Hepatocyte (in vitro differentiated cells): Measurements from ENCODE around the gene MRPL32. TPM values are rescaled to one million over a fixed set of nuclear protein-coding genes. Genes with fewer than 3 reads are reported as not detected.

Experiments used
- DNase-seq: peaks from one replicate; pipeline ENCODE4 v3.0.0-alpha.2; 2016; ENCODE audit warnings: low spot score
- H2AFZ ChIP-seq: fragments of 200-600 bp; sonication (generic); 2 replicates; pipeline ENCODE4 v1.6.0; 2016; ENCODE audit warnings: antibody characterized with exemption, mild to moderate bottlenecking
- H3K27ac ChIP-seq: fragments of 200-600 bp; sonication (generic); 2 replicates; pipeline ENCODE4 v1.5.1; 2016; ENCODE audit warnings: mild to moderate bottlenecking
- H3K27me3 ChIP-seq: fragments of 200-600 bp; sonication (generic); 2 replicates; pipeline ENCODE4 v1.6.1; 2016
- H3K36me3 ChIP-seq: fragments of 200-600 bp; sonication (generic); replicated peaks from 2 replicates; pipeline ENCODE4 v1.5.1; 2016; ENCODE audit warnings: low read depth; ENCODE audit not compliant: insufficient read depth
- H3K4me1 ChIP-seq: fragments of 200-600 bp; sonication (generic); 2 replicates; pipeline ENCODE4 v1.5.1; 2016; ENCODE audit warnings: mild to moderate bottlenecking, moderate library complexity; ENCODE audit not compliant: insufficient read depth
- H3K4me2 ChIP-seq: fragments of 200-600 bp; sonication (generic); 2 replicates; pipeline ENCODE4 v1.6.0; 2016
- H3K4me3 ChIP-seq: fragments of 200-600 bp; sonication (generic); 2 replicates; pipeline ENCODE4 v1.5.1; 2016; ENCODE audit warnings: mild to moderate bottlenecking
- H3K79me2 ChIP-seq: fragments of 200-600 bp; sonication (generic); 2 replicates; pipeline ENCODE4 v1.6.0; 2017; ENCODE audit warnings: mild to moderate bottlenecking
- H3K9me2 ChIP-seq: fragments of 200-600 bp; sonication (generic); replicated peaks from 2 replicates; pipeline ENCODE4 v1.6.0; 2017; ENCODE audit warnings: mild to moderate bottlenecking; ENCODE audit not compliant: insufficient read depth
- H3K9me3 ChIP-seq: fragments of 200-600 bp; sonication (generic); 2 replicates; pipeline ENCODE4 v1.5.1; 2016; ENCODE audit warnings: low read depth, mild to moderate bottlenecking
- H4K20me1 ChIP-seq: fragments of 200-600 bp; sonication (generic); 2 replicates; pipeline ENCODE4 v1.6.0; 2016; ENCODE audit warnings: mild to moderate bottlenecking; ENCODE audit not compliant: insufficient read depth, poor library complexity, severe bottlenecking
- EZH2 ChIP-seq: fragments of 200-600 bp; sonication (generic); IDR thresholded peaks from 2 replicates; pipeline ENCODE4 v1.6.1; 2016; ENCODE audit warnings: antibody characterized with exemption, mild to moderate bottlenecking, borderline replicate concordance
- EZH2phosphoT487 ChIP-seq: fragments of 200-600 bp; sonication (generic); IDR thresholded peaks from one replicate; pipeline ENCODE4 v1.6.1; 2018; ENCODE audit warnings: antibody characterized with exemption, mild to moderate bottlenecking, low read depth, moderate library complexity; ENCODE audit not compliant: unreplicated experiment, severe bottlenecking
- WGBS: methylation state at CpG from one replicate; pipeline ENCODE4 v1.1.6; 2016; ENCODE audit warnings: low lambda C conversion rate; ENCODE audit errors: missing lambda C conversion rate; 5-methylcytosine and 5-hydroxymethylcytosine counted together
- polyA plus RNA-seq: library from polyadenylated mRNA; unstranded; fragments of >200 nt; fragmentation: Nextera tagmentation; extraction: Ambion mirVana; gene quantifications from 2 replicates; pipeline ENCODE4 v1.2.1, GENCODE V29; 2016
- total RNA-seq: library from RNA; depleted of rRNA; stranded (reverse); fragments of >200 nt; gene quantifications from 2 replicates; pipeline ENCODE4 v1.2.3, GENCODE V29; 2014
- TF ChIP-seq, protein P1 (sequence below): fragments of 200-600 bp; sonication (generic); IDR thresholded peaks from 2 replicates; pipeline ENCODE4 v1.5.1; 2016; ENCODE audit warnings: antibody characterized with exemption, mild to moderate bottlenecking; ENCODE audit not compliant: poor library complexity

The MRPL32 gene
- total and polyA plus RNA-seq, 2 experiments from 2014 or later = 59.9 to 67.4 TPM

DNA sequence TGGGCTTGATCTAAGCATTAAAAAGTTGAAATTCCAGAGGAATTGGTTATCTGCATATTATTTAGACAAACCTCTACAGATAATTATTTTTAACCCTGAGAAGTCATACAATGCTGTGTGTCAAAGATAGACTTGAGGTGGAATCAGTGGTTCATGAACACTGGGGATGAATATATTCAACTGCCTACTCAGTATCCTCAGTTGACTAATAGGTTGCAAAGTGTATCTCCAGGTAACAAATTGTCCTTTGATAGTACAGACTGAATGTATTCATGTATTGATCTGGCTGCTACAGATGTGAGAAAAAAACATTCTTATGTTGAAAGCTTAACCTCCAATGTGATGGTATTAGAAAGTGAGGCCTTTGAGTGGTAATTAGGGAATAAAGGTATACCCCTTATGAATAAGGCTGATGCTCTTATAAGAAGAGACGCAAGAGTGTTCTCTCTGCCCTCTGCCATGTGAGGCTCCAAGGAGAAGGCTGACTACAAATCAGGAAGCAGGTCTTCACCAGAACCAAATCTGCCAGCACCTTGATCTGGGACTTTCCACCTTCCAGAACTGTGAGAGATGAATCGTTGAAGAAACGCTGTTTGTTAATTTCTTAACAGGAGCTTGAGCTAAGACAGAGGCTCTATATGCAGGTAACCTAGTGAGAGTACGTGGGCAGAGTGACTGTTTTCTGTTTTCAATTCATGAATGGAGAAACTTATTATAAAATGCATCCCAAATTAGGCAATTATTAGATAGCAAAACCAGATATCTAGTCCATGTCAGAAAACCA lies 7.5 kb downstream of the MRPL32 start:
- WGBS = 84% methylated on average over 4 of the region's 4 CpGs
- H3K36me3 ChIP-seq = no peaks in the 10 kb centered on the region
- peaks cover 13% of the 10 kb centered on the region for H3K79me2 ChIP-seq
- no peak for DNase-seq
- no peak overlapping the region for H2AFZ ChIP-seq
- H3K9me2 ChIP-seq = no peaks in the 10 kb centered on the region
- no peaks in the 10 kb centered on the region for H3K4me1 ChIP-seq
- H3K4me3 ChIP-seq = no peak overlapping the region
- no peak overlapping the region for H3K27ac ChIP-seq
- H3K27me3 ChIP-seq = no peaks in the 10 kb centered on the region
- no peak overlapping the region for H3K4me2 ChIP-seq
- no peaks in the 10 kb centered on the region for H3K9me3 ChIP-seq
- TF ChIP-seq EZH2 (no peak), EZH2phosphoT487 (no peak)
- TF ChIP-seq, protein P1, sequence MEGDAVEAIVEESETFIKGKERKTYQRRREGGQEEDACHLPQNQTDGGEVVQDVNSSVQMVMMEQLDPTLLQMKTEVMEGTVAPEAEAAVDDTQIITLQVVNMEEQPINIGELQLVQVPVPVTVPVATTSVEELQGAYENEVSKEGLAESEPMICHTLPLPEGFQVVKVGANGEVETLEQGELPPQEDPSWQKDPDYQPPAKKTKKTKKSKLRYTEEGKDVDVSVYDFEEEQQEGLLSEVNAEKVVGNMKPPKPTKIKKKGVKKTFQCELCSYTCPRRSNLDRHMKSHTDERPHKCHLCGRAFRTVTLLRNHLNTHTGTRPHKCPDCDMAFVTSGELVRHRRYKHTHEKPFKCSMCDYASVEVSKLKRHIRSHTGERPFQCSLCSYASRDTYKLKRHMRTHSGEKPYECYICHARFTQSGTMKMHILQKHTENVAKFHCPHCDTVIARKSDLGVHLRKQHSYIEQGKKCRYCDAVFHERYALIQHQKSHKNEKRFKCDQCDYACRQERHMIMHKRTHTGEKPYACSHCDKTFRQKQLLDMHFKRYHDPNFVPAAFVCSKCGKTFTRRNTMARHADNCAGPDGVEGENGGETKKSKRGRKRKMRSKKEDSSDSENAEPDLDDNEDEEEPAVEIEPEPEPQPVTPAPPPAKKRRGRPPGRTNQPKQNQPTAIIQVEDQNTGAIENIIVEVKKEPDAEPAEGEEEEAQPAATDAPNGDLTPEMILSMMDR = no peak
- H4K20me1 ChIP-seq = no peaks in the 10 kb centered on the region

DNA sequence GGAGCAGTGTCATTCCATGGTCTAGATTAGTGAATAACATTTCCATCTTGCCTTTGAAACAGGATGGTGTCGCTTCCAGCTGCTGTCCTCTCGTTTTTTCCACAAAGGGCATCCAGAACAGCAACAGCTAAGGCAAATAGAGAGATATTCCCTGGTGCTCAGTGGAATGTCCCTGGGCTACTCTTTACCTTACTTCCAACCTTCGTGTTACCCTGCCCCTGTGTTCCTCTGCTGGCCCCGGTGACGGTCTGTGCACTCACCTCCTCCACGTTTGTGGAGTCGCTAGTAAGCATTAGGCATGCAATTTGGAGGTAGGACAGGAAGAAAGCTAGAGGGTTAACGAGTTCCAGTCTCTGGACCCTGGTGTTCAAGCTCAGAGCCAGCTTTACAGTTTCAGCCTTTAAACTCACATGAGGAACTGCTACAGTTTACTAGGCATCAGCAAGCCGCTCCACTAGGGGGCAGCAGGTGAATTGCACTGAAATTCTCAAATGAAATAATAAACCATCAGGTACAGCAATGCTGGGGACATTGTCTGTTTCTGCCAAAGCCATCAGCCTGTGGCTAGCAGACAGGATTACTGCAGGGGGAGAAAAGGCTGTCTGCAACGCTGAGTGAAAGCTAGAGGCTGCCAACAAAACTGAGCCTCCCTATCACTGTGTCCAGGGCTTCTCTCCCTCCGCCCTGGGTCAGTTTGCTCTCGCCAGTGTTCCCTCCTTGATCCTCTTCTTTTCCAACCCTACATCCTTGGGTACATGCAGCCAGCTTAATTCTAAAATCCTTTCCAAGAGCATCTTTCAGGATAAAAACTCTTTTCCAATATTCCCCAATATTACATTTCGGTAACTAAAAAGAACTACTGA lies 9.0 kb downstream of the MRPL32 start:
- H3K36me3 ChIP-seq = no peaks in the 10 kb centered on the region
- no peaks in the 10 kb centered on the region for H3K9me2 ChIP-seq
- H3K79me2 ChIP-seq = peaks cover under 1% of the 10 kb centered on the region
- no peak overlapping the region for H3K27ac ChIP-seq
- H4K20me1 ChIP-seq = no peaks in the 10 kb centered on the region
- no peak overlapping the region for H3K4me2 ChIP-seq
- no peaks in the 10 kb centered on the region for H3K27me3 ChIP-seq
- TF ChIP-seq EZH2 = no peak
- TF ChIP-seq, protein P1 = peak; percentile 93
- H2AFZ ChIP-seq = no peak overlapping the region
- 47% methylated on average over 13 of the region's 13 CpGs for WGBS
- H3K4me1 ChIP-seq = no peaks in the 10 kb centered on the region
- H3K9me3 ChIP-seq = no peaks in the 10 kb centered on the region
- H3K4me3 ChIP-seq = no peak overlapping the region
- DNase-seq = peak; percentile 92

DNA sequence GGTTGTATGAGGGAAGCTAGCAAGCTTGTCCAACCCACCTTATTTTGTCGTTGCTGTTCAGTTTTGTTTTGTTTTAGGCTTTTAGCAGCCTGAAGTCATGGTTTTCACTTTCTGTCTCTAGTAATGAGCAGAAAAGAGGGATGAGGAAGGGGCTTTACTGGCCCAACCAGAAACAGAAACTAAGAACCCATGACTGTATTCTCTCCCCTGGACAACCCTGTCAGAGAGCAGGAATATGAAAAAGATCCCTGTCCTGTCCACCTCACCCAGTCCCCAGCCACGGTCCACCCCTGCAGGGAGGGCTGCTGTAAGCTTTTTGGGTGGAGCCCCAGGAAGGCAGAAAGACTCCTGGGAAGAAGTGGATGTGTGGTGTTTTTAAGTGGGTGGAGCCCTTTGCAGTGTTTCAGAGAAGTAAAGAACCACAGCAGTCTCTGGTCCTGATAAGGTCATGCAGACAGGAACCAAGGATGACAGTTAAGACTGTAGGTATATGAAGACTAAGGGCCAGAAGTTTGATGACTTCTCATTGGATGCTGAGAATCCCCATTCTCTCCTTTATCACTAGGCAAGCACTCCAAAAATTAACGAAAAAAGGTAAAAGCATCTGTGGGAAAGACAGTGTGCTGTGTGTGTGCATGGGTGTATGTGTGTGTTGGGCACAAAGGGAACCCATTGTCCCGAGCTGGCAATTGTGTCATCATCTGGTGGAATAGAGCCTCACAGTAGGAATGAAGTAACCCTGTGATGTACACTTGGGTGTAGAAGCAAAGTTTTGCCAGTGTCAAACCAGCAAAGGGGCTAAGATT lies 13.8 kb downstream of the MRPL32 start:
- H3K27me3 ChIP-seq = no peaks in the 10 kb centered on the region
- no peaks in the 10 kb centered on the region for H3K36me3 ChIP-seq
- H4K20me1 ChIP-seq = no peaks in the 10 kb centered on the region
- no peak overlapping the region for H3K4me2 ChIP-seq
- WGBS = 59% methylated on average over 4 of the region's 4 CpGs
- H3K4me1 ChIP-seq = no peaks in the 10 kb centered on the region
- TF ChIP-seq EZH2phosphoT487 (no peak), EZH2 (no peak)
- TF ChIP-seq, protein P1 = no peak
- no peaks in the 10 kb centered on the region for H3K79me2 ChIP-seq
- no peak overlapping the region for H2AFZ ChIP-seq
- H3K9me2 ChIP-seq = no peaks in the 10 kb centered on the region
- H3K9me3 ChIP-seq = no peaks in the 10 kb centered on the region
- H3K4me3 ChIP-seq = no peak overlapping the region
- no peak for DNase-seq
- no peak overlapping the region for H3K27ac ChIP-seq
